ENCODE measurements around the gene SNORC.

SNORC gene

DNA sequence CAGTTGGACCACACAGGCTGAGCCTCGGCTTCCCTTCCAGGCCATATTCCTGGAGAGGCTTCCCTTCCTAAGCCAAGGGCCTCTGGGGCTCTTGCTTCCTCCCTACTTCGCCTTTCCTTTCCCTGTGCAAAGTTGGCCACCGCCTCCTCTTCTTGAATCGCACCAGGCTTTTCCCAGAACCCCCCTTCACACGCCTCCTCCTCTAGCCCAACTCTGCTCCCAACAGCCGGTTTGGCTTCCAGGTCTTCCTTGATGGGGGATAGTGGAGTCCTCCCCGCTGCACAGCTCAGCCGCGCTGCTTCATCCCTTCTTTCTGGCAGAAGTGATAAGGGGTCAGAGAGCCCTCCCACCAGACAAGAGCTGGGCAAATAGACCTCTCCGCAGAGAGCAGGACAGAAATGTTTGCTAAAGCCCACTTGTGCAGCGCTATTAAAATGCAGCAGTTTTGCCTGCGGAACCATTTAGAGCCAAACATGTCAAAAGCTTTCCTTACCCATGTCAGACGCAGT is 56.4 kb downstream of the SNORC start:
- no peak for DNase-seq (ENCODE audit: low read depth)

DNA sequence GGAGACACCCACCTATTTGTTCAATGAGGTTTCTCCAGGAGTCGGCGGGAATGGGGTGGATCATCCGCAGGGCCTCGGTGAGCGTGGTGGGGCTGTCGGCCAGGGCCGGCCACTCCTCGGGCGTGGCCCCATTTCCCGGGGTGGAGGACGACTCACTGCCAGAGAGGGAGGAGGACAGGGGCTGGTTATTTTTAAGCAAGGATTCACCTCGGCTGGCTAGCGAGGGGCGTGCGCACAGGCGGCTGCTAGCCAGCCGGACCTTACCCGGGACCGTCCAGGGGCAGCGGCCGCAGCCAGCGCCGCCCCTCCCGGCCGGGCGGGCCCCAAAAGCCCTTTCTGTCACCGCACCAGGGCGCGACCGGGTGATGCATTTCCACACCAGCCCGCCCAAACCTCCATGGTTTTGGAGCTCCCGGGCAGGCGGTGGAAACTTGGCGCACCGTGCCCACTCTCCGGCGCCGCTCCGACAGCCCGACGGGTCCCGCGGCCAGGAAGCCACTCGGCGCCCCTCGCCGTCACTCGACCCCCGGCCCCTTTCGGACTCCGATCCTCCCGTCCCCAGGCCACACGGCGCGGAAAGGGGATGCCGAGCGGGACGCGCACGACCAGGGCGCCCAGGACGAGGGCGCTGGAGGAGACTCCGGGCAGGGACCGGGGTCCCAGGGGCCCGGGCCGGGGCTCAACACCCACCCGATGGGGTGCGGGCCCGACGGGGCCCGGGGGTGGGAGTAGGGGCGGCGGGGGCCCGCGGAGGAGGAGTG is 57.1 kb downstream of the SNORC start:
- no peak for DNase-seq (ENCODE audit: low read depth)

DNA sequence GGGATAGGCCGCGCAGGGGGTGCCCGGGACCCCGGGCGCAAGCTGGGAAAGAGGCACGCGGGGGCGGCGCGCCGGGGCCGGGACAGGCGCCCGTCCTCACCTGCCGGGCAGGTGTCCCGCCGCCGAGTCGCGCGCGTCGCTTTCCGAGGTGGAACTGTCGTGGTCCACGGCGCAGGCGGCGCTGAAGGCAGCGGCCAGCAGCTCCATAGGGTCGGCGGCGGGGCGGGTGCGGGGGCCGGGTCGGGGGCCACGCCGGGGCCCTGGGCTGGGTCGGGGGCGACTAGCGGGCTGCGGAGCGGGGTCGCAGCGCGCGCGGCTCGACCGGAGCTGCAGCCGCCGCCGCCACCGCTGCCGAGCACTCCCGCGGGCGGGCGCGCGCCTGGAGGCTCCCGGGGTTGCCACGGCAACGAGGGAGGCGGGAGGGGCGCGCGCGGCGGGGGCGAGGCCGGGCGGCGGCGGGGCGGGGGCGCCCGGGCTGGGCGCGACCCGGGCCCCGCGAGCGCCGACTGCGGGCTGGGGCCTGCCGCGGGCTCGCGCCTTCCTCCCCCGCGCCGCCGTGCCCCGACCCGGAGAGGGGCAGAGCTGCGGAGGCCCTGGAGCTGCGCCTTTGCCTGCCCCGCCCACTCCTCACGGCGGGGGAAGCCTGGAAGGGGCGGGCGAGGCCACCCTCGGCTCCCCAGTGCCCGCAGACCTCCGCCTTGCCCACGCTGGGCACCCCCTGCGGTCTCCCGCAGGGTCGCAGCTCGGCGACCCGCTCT is 57.9 kb downstream of the SNORC start:
- DNase-seq (ENCODE audit: low read depth): no peak
